Measurements from ENCODE around the gene CHAC2. TPM values are rescaled to one million over a fixed set of nuclear protein-coding genes. Genes with fewer than 3 reads are reported as not detected.
"Not testable (repeated sequence)": the region's sequence is repeated elsewhere in the genome, so short reads cannot be mapped to it uniquely, and the experiment has no call there.

The CHAC2 gene
- total RNA-seq, 4 donors from 2014 or later: 1.6 to 3.6 (median 2.1) TPM

DNA sequence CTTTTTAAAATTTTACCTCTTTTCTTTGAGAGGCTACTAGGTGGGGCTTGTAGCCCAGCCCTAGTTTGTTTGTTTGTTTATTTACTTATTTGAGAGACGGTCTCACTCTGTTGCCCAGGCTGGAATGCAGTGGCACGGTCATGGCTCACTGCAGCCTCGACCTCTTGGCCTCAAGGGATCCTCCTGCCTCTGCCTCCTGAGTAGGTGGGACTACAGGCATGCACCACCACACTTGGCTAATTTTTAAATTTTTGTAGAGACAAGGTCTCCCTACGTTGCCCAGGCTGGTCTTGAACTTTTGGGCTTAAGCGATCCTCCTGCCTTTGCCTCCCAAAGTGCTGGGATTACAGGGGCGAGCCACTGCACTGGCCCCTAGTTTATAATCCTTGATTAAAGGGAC, 54.2 kb downstream of the CHAC2 start:
- no peak for ATAC-seq
- no peaks in the 10 kb centered on the region for H3K27me3 ChIP-seq
- TF ChIP-seq EP300 (IDR thresholded peaks at IDR 0.05) (no peak), POLR2A (IDR thresholded peaks at IDR 0.05) (no peak), POLR2AphosphoS5 (IDR thresholded peaks at IDR 0.05) (no peak)
- TF ChIP-seq, protein P1, sequence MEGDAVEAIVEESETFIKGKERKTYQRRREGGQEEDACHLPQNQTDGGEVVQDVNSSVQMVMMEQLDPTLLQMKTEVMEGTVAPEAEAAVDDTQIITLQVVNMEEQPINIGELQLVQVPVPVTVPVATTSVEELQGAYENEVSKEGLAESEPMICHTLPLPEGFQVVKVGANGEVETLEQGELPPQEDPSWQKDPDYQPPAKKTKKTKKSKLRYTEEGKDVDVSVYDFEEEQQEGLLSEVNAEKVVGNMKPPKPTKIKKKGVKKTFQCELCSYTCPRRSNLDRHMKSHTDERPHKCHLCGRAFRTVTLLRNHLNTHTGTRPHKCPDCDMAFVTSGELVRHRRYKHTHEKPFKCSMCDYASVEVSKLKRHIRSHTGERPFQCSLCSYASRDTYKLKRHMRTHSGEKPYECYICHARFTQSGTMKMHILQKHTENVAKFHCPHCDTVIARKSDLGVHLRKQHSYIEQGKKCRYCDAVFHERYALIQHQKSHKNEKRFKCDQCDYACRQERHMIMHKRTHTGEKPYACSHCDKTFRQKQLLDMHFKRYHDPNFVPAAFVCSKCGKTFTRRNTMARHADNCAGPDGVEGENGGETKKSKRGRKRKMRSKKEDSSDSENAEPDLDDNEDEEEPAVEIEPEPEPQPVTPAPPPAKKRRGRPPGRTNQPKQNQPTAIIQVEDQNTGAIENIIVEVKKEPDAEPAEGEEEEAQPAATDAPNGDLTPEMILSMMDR (IDR thresholded peaks at IDR 0.05): no peak
- H3K36me3 ChIP-seq: peaks cover 0 to 34% of the 10 kb centered on the region in 2 donors
- no peak overlapping the region for H3K27ac ChIP-seq
- WGBS, 2 donors (ENCODE audit: low coverage in 1 of 2): 86 to 100% methylated on average over 1 to 6 of the region's 6 CpGs
- no peaks in the 10 kb centered on the region for H3K9me3 ChIP-seq
- H3K4me3 ChIP-seq: no peak overlapping the region
- H3K4me1 ChIP-seq: peaks cover 0 to 14% (median 0%) of the 10 kb centered on the region in 3 donors

DNA sequence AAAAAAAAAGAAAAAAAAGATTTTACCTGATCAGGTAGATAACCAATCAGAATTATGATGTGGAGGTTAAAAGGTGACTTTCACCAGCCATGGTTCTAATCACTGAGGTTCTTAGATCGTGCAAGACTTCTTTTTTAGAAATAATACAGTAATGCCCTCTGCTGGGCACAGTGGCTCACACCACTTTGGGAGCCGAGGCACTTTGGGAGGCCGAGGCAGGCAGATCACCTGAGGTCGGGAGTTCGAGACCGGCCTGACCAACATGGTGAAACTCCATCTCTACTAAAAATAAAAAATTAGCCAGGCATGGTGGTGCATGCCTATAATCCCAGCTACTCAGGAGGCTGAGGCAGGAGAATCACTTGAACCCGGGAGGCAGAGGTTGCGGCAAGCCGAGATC, 56.0 kb downstream of the CHAC2 start:
- not testable (repeated sequence) for H3K27ac ChIP-seq, ATAC-seq, H3K4me3 ChIP-seq, H3K9me3 ChIP-seq, H3K27me3 ChIP-seq
- Histone ChIP-seq H3K36me3 (peaks cover 0 to 16% of the 10 kb centered on the region in 2 donors), H3K4me1 (peaks cover 0 to 29% (median 8%) of the 10 kb centered on the region in 3 donors)
- WGBS, 2 donors (ENCODE audit: low coverage in 1 of 2): 87 to 95% methylated on average over 4 to 9 of the region's 9 CpGs

Other genes starting within 250 kb of the CHAC2 start
- 10 to 100 TPM; 14.0 to 19.3 (median 16.6) TPM for gene ASB3, start 19.1 kb downstream of the CHAC2 start, total RNA-seq
- gene ERLEC1, start 19.2 kb downstream of the CHAC2 start, total RNA-seq: 10 to 100 TPM; 34.4 to 54.1 (median 44.5) TPM
- 1 to 10 TPM; 2.2 to 6.1 (median 2.4) TPM for gene GPR75, start 92.2 kb downstream of the CHAC2 start, total RNA-seq
- gene PSME4, start 203.2 kb downstream of the CHAC2 start, total RNA-seq: 10 to 100 TPM; 44.8 to 58.2 (median 49.4) TPM